HG03575 (cell line): ENCODE measurements around the gene EIF4EBP2.

Source experiments
- ATAC-seq: cut with Tn5 transposase; IDR thresholded peaks from one replicate; pipeline ENCODE4 v1.9.1; 2021; ENCODE audit not compliant: unreplicated experiment, insufficient number of reproducible peaks, low FRiP score; ENCODE audit errors: extremely low read depth

The EIF4EBP2 gene

DNA sequence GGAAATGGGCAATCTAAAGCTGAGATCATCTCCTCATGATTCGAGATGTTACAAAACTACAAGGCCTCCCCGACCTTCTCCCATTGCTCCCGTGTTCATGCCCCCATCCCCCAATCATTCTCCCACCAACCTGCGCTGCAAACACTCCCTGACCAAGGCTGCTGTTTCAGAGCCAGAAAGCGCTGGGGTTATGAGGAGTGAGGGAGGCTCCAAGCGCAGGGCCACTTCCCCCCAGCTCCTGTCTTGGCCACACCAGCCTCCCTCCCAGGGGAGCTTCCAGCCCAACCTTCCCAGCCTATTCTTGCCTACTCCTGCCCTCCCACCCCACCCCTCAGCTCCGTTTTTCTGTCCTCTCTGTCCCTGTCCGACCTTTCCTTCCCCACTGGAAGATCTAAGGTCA lies 52.2 kb downstream of the EIF4EBP2 start:
- ATAC-seq = no peak

DNA sequence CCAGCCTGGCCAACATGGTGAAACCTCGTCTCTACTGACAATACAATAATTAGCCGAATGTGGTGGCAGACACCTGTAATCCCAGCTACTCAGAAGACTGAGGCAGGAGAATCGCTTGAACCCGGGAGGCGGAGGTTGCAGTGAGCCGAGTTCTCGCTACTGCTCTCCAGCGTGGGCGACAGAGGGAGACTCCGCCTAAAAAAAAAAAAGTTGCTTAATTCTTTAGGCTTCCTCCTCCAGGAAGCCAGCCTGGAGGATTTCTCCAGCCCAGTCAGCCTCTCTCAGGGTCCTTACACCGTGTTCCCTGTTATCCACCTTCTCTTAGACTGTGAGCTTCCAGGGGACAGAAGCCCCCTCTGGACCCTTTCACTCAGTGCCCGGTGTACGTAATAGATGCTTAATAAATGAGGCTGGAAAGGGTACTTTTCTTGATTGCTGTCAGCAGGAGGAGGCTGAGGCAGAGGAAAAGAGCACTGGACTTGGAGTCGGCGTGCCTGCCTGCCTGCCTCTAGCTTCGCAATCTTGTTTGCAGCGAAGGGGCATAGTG lies 53.9 kb downstream of the EIF4EBP2 start:
- no peak for ATAC-seq

DNA sequence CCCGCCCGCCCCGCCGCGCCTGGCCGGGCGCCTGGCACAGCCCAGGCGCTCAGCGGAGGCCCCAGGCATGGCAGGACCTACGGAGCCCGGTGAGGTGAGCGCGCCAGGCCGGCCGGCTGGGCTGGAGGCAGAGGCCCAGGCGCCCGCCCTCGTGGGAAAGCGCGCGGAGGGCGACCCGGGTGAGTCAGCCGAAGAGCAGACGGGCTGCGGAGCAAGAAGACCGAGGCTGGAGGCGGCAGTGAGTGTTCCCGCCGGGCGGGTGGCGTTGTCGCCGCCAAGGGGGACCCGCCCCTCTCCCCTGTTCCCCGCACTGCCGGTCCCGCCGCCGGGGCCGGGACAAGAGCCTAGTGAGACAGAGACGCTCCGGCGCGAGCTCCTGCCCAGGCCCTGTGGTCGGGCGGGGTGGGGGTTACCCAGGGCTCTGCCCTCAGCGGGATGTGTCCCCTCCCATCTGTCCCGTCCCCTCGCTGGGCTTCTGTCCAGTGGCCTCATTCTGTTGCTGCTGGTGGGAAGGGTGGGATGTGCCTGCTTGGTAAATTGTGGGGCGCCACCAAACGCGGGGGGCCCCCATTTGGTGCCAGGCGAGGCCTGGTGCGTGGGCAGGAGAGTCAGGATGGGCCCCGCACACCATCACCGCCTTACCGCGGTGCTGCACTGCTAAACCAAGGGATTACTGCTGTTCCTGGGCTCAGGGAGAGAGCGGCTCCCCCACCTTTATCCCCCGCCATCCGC lies 54.5 kb downstream of the EIF4EBP2 start:
- no peak for ATAC-seq

DNA sequence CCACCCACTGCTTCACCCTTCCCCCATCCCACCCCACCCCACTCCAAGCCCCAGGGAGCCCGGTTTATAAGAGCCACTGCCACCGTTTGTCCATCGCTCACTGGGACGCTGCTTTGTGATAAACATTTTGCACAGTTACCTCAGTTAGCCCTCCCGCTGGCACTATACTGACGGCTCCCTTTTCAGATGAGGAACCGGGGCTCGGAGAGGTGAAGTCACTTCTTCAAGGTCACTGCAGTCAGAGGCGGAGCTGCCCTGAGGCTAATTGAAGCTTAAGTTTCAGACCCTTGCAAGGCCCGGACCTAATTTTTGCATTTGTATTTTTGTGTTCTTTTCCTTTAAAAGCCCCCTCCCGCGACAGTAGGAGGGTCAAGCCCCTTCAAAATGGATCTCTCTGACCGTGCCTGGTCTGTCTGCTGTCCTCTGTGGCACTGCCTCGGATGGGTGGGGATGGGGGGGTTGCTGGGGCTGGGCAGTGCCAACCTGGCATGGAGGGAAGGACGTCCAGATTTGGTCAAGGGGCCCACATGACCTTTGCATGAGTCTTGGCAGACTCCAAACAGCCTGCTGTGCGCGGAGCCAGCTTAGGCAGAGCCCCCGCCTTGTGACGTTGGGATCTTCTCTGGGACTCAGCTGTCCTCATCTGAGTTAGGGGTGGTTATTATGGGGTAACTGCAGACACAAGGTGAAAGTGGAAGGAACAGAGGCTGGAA lies 55.3 kb downstream of the EIF4EBP2 start:
- no peak for ATAC-seq

DNA sequence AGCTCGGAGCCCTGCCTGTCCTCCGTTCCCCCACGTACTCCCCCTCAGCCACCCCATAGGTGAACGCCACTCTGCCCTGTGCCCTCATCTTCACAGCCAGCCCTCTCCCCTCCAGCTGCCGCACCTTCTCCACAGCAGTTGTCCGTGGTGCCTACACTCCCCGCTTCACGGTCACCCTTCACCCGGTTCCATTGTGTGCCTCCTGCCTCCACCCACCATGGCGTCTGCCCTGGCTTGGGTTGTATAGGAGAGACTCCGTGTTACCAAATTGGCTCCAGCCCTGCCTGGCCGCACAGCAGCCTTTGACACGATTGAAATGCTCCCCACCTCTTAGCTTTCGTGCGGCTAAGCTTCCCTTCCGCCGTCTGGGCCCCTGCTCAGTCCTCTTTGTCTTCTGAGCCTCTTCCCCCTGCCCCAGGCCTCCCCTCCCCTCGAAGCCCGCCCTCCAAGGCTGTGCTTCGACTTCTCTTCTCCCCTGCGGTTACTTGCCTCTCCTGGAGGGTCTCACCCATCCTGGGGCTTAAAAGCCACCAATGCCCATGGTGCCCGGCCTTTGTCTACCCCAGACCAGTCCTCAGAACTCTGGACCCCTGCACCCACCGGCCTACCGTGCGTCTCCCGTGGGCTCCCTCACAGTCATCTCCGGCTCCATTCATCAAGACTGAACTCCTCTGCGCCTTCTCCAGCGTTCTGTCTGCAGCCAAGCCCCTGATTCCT lies 56.0 kb downstream of the EIF4EBP2 start:
- ATAC-seq = no peak

DNA sequence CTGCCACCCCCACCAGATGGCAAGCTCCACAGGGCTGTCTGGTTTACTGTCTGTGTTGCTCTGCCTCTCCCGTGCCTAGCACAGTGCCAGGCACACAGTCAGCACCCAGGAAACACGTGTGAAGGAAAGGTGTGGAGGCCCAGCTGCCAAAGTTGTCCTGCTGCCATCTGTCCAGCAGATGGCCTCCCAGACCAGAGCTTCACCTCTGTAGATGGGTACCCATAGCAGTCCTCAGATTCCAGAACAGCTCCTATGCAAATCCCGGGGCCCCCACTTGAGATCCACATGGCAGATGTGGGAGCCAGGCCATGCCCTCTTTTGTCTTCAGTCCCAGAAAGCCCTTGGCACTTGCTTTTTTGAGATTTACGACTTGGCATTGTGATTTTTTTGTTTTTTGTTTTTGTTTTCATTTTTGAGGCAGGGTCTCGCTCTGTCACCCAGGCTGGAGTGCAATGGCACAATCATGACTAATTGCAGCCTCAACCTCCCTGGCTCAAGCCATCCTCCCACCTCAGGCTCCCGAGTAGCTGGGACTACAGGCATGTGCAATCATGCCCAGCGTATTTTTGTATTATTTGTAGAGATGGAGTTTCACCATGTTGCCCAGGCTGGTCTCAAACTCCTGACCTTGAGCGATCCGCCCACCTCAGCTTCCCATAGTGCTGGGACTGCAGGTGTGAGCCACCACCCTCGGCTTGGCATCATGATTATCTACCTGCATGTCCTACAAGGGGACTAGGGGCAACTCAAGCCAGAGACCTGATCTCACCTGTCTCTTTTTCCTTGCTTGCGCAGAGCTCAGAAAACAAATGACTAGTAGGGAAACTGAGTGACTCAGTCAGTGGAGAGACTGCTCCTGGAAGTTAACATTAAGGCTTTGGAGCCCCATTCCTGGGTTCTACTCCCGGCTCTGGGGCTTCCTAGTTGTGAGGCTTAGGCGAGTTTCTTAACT lies 57.7 kb downstream of the EIF4EBP2 start:
- ATAC-seq = no peak

DNA sequence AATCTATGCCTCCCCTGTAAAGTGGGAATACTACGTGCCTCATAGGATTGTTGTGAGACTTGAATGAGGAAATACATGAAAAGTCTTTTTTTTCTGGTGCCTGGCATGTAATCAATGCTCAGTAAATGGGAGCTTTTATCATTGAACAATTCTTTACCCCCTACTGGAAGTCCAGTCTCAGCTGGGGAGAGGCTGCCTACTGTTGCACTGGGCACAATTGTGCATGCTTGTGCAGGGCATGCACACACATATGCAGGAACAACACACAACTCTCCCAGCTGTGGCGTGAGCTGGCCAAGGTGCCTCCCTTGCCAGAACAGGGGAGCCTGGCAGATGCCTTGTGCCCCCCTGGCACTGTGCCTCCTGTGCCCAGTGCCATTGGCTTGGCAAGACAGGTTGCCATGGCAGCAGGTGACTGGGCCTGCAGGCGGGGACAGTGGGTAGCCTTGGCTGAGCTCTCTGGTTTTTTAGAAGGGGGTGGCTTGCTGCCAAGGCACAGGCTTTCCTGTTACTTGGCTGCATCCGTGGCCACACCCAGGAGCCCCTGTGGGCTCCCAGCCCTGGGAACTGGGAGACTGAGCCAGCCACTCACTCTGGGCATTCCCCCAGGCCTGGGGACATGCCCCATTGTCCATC lies 58.5 kb downstream of the EIF4EBP2 start:
- ATAC-seq = no peak

DNA sequence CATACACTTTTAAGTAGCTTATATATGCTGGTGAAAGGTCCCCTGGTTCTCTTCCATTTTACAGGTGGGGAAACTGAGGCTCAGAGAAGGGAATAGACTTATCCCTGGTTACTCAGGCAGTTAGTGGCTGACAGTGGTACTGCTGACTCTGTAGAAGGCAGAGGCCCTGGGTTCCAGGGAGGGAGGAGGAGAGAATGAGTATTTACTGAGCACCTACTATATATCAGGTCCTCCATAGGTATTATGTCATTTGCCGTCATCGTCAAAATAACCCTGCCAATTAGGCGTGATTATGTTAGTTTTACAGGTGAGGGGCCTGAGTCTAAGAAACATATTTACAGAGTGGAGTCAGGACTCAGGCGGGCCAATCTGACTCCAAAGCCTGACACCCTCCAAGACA lies 61.3 kb downstream of the EIF4EBP2 start:
- ATAC-seq = no peak

DNA sequence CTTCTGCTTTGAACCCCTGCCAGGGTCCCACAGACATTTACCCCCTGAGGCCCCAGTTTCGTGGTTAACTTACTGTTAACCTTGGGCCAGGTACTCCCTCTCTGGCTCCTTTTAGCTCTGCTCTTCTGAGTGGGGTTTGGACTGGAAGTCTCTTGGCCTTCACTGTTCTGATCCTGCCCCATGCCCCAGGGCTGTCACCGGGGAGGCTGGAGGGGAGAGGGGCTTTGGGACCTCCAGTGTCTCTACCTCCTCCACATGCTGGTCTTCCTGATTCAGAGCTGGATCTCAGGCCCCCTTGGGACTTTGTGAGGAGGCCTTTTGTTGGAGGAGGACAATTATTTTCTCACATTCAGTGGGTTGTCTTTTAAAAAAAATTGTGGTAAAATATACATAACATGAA lies 61.9 kb downstream of the EIF4EBP2 start:
- no peak for ATAC-seq

DNA sequence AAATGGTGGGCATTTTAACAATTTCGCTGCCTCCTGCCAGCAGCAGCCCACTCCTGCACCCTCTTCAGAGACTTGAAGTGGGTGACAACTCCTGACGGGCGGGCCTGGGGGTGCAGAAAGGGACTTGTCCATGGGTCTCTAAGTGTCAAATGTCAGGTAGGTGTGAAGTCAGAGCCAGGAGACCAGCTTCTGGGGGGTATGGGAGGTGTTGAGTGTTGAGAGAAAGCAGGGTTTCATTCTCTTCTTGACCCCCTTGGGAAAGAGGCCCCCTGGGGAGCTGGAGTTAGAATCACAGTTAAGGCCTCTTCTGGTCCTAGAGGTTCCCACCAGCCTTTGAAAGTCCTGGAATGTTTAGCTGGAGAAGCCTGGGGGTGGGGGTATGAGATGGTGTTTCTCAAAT lies 63.0 kb downstream of the EIF4EBP2 start:
- ATAC-seq = no peak

DNA sequence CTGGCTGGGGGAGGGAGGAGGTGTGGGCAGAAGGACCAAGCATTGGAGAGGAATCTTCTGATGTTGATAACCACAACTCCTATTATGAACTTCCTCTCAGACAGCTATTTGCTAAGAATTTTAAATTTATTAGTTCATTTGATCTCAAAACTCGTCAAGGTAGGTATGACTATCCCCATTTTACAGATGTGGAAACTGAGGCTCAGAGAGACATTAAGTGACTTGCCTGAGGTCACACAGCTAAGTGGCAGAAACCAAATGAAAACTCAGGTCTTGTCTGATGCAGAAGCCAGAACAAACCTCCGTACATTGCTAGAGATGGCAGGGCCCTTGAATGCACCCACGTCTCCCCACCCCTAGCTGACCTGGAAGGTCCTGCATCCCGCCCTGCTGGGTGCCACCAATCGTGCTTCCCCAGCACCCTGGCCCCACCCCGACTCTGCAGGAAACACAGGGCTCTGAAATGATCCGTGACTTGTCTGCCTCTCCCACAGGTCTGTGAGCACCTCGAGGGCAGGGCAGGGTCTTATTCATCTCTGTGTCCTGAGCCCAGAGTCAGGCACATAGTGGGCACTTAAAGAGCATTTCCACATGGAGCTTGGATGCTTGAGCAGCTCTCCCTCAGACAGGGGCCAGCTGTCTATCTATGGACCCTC lies 69.0 kb downstream of the EIF4EBP2 start:
- no peak for ATAC-seq

DNA sequence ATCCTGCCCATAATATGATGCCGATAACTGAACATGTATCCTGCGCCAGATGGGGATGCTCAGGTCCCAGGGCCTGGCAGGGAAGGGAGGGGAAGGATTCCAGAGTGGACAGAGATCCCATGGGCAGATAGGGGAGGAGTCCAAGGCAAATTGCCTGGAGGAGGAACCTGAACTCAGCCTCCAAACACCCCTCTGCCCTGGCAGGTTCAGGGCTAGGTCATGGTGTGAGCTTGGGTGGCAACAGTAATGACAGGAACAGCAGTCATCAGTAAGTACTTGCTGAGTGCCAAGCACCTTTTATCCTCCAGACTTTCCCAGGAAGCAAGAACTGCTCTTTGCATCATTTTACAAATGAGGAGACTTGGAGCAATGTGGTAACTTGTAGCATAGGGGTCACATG lies 70.8 kb downstream of the EIF4EBP2 start:
- no peak for ATAC-seq

DNA sequence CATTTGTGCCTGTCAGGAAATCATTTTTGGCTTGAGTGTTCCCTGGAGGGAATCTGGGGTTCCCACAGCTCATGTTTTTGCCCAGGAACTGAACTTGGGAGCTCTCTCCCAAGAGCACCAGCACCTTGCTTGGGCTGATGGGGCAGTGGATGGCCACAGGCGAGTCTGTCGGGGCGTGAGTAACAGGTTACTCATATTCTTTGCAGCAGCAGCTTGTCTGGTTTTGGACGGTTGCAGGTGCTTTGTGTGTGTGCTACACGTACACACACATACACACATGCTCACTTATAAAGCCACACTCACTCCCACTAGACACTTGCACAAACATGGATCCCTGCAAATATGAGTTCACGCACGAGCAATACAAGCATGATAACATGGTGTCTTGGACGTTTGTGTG lies 71.7 kb downstream of the EIF4EBP2 start:
- no peak for ATAC-seq

DNA sequence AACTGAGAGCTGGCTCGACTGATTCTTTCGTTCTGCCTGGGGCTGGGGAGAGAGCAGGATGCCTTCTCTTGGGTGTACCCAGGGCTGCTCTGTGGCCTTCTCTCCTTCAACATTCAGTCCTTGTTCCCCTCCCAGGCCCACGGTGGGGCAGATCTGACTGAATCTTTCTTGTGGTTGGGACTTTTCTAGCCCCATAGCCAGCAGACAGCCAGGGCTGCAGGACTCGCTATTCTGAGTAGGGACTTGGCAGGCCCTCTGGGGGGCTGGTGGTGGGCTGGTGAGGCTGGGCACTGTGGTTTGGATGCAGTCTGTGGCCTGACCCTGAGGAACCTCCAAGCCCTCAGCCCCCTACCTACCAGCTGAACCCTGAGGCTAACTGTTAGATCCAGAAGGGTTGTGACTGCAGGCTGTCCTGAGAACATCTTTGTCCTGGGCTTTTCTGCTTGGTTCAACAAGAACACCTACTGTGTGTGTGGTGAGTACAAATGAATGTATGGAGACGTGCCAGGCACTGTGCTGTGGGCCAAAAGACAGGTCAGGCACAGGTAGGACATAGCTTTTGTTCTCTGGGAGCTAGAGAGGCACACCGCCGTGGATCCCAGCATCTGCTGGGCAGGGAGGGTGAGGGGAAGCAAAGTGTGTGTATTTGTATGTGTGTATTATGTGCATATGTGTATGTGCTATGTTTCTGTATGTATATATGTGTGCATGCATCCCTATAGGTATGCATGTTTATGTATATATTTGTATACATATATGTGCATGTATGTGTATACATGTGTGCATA lies 72.5 kb downstream of the EIF4EBP2 start:
- no peak for ATAC-seq

DNA sequence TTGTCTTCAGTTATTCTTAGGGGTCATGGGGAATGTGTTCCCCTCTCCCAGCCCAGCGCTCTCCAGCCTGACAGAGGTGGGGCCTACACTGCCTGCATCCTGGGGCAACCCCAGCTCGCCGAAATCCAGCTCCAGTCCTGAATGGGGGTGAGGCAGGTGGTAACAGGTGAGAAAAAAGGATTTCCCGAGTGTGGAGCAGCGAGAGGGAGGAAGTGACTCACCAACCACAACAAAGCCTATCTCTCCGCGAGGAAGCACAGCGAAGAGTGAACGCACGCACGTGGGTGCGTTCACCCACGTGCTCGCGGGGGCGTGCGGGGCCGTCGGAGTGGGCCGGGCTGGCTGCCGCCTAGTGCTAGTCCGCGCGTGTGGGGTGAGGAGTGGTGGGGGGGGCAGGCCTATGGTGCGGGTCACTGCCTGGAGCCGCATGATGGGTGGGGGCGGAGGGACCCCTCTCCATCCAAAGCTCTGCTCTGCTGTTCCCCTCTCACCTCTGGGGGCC lies 73.8 kb downstream of the EIF4EBP2 start:
- ATAC-seq = no peak
